Left cardiac atrium (tissue), 4 donors: Measurements from ENCODE around the gene ALKBH5. TPM values are rescaled to one million over a fixed set of nuclear protein-coding genes. Genes with fewer than 3 reads are reported as not detected.
"Not testable (repeated sequence)": the region's sequence is repeated elsewhere in the genome, so short reads cannot be mapped to it uniquely, and the experiment has no call there.

Source experiments
- ATAC-seq, 2 donors: fragments of 200-7000 bp; cut with Tn5 transposase; one replicate each; pipeline ENCODE4 v1.9.1; 2020; ENCODE audit warnings: mild to moderate bottlenecking in 2 of 2, moderate library complexity in 2 of 2
- DNase-seq: peaks from one replicate; pipeline ENCODE4 v3.0.0-alpha.2; 2020
- intact Hi-C, 2 donors: fragments of 100-400 bp; cut with DNase I; formaldehyde crosslinking; loops; one replicate each; pipeline versions ENCODE4 v1.14.1 to v1.15.1; 2022 to 2023
- total RNA-seq, 2 donors: library from RNA; stranded (reverse); fragmentation: NEBNext Ultra II Directional; extraction: Animal tissue kit (Norgen Biotek cat#: 25700); gene quantifications; one replicate each; pipeline ENCODE4 v1.2.1, GENCODE V29; 2021
- donor health status: DM: no; HTN: yes; CAD: no.
- donor health status: DM: no; HTN: yes; CAD: no; lungs with severe emphysema.
- donor health status: DM: yes; HTN: yes; CAD: no.
- donor health status: Dilated cardiomyopathy.

ALKBH5 gene
- total RNA-seq, 2 donors from 2014 or later = 137 to 169 TPM

DNA sequence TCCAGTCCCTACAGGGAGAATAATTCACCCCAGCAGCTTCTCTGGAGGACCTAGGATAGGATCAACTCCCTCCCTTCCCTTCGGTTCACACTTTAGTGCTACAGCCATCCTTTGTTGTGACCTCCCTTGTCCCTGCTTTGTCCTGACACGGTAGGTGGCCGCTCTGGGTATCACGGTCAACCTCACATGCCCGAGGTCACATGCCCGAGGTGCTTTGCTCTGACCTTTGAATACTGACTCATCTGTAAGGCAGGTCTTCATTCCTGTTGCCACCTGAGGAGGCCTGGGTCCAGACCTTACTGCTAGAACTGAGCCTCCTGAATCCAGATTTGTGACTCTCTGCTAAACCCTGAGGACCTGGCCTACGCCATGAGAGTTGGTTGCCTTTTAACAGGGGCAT lies 19.7 kb downstream of the ALKBH5 start:
- ATAC-seq (no peak), DNase-seq (no peak)
- intact Hi-C loops = no loop called here

GRCh38 chr17:18205861-18206260 lies 22.2 kb downstream of the ALKBH5 start:
- no peak for ATAC-seq
- DNase-seq = no peak
- intact Hi-C loops = no loop called here

DNA sequence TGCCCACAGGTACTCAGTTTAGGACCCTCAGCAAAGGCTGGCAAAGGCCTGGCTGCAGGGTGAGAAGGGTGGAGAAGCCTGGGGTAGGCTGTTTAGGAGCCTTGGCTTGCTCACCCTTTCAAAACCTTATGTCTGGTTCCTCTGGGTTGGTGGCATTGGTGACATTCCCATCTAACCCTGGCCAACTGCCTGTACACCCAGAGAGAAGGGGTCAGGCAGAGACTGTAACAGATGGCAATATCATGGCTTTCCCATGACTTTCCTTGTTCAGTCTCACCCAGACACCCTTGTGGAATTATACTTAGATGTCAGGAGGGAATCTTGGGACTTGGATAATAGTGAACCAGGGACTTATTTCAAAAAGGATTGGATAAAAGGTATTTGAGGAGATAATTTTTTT lies 23.3 kb downstream of the ALKBH5 start:
- DNase-seq (no peak), ATAC-seq (no peak)
- intact Hi-C loops = no loop called here

- DNase-seq (no peak), ATAC-seq (no peak)
- intact Hi-C loops = no loop called here
Measured at GRCh38 chr17:18208092-18208491, 24.5 kb downstream of the ALKBH5 start.

GRCh38 chr17:18213666-18214270 lies 30.1 kb downstream of the ALKBH5 start:
- DNase-seq = no peak

GRCh38 chr17:18216906-18217305 lies 33.3 kb downstream of the ALKBH5 start:
- not testable (repeated sequence) for ATAC-seq, DNase-seq
- intact Hi-C loops = loop anchor here (2.0 to 10.0 kb wide), 3 partner anchors 30 to 72 kb away; partner anchors contain the start of gene FLII (in 1 of the 2)

More at GRCh38 chr17:18213666-18214270, 30.1 kb downstream of the ALKBH5 start:
- ATAC-seq = no peak
- intact Hi-C loops = loop anchor here in 1 of 2 donors (10.0 kb wide), 1 partner anchor 69 kb away; no protein-coding TSS in a partner anchor

DNA sequence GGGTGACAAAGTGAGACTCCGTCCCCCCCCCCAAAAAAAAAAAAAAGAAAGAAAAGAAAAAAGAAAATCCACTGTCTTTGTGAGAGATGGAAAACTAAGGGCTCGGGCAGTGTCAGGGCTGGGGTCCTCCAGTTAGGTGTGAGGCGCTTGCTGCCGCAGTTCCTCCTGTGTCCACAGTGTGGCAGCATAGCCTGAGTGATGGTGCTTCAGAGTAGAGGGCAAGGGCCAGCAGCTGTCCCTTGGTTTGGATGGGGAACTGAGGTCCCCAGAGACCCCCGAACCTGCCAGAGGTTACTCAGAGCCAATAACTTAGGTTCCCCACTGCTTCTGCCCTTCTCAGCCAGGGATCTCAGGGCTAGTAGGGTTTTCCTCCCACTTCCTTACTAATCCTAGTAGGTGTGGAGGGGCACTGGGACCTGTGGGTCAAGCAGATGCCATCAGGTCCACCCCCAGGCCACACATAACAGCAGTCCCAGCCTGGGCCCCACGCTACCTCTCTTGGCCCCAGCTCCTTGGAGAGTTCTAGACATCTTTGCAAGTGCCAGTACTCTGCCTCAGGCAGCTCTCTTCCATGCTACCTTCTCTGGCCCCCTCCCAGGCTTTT lies 33.9 kb downstream of the ALKBH5 start:
- intact Hi-C loops = loop anchor here (2.0 to 10.0 kb wide), 3 partner anchors 31 to 73 kb away; partner anchors contain the start of gene FLII (in 1 of the 2)
- DNase-seq (peak; percentile 77), ATAC-seq (peak; percentile 83)

- ATAC-seq (peak; percentile 55 to 74), DNase-seq (peak; percentile 45)
- intact Hi-C loops = loop anchor here (5.0 to 10.0 kb wide), 2 partner anchors 38 to 74 kb away; partner anchors contain the start of gene FLII (in 1 of the 2)
Measured at GRCh38 chr17:18218756-18219415, 35.3 kb downstream of the ALKBH5 start.

DNA sequence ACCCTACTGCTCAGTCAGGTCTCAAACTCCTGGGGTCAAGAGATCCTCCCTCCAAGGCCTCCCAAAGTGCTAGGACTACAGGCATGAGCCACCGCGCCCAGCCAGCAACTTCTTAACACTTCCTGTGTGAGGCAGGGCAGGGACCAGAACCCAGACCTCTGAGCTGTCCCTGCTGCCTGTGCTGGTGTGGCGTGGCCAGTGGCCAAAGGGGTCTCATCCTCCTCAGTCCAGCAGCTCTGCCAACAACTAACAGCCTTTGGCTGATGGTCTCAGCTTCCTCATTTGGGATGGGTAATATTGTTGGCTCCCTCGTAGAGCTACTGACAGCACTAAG lies 40.4 kb downstream of the ALKBH5 start:
- intact Hi-C loops = loop anchor here in 1 of 2 donors (10.0 kb wide), 1 partner anchor 91 kb away; the partner anchor contains the start of genes SMCR8 and TOP3A
- no peak for ATAC-seq
- DNase-seq = peak; percentile 23

GRCh38 chr17:18224387-18225120 lies 40.9 kb downstream of the ALKBH5 start:
- intact Hi-C loops = loop anchor here in 1 of 2 donors (10.0 kb wide), 1 partner anchor 90 kb away; the partner anchor contains the start of genes SMCR8 and TOP3A
- DNase-seq (peak; percentile 61), ATAC-seq (peak; percentile 29 to 45)

DNA sequence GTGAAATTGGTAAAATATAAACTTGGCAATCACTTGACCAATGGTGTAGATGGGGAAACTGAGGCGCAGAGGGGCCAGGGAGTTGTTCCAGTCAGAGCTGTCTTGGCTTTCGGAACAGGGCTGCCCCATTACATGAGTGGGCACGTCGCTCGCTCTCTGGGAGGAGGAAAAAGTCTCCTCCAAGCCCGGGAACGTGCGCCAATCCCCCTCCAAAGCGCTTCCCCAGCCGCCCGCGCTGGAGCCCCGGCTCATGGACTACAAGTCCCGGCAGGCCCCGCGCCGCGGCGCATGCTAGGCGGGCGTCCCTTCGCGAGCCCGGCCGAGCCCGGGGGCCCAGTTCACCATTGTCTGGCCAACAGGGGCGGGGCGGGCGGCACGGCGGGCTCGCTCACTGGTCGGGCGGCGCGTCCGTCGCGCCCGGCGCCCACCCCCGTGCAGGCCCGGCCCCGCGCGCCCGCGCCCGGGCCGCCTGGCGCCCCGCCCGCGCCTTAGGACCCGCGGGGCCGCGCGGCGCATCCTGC lies 41.6 kb downstream of the ALKBH5 start, which contains the start of gene LLGL1:
TSS of gene LLGL1 (plus strand) at position 515 of the 521 bp plus-strand sequence. CDS start 48 bp downstream, outside the sequence.
- peak; percentile 97 to 98 for ATAC-seq
- DNase-seq = peak; percentile 98
- intact Hi-C loops = loop anchor here in 1 of 2 donors (10.0 kb wide), 1 partner anchor 90 kb away; the partner anchor contains the start of genes SMCR8 and TOP3A

- ATAC-seq = peak; percentile 7 to 21
Measured at GRCh38 chr17:18225642-18226283, 42.1 kb downstream of the ALKBH5 start.

DNA sequence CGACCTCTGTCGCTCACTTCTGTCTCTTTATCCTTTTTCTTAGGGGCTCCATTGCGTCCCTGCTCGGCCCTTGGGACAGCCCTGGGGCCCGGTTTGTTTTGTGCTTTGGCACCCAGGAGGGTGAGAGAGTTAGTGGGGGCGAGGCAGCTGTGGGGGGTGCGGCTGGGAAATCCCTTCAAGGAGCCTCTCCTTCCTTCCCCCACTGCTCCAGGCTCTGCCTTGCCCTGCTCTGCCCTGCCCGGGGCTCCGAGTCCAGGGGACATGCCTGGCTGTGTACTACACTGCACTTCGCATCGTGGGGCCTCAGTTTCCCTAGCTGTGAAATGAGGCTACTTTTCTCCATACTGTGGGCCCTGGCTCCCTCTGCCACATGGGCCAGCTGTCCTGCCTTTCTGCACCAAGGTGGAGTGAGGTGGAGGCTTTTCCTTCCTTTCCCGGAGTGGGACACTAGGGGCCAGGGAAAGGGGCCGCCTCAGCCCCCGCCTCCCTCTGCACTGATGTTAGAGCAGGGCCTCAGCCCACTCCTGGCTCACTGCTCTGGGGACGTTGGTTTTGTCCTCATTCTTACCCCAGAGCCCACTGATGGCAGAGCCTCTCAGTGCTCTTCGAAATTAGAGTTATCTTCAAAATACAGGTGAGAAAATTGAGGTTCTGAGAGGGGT lies 42.8 kb downstream of the ALKBH5 start:
- no peak for ATAC-seq
- intact Hi-C loops = loop anchor here in 1 of 2 donors (10.0 kb wide), 1 partner anchor 88 kb away; the partner anchor contains the start of genes SMCR8 and TOP3A
- no peak for DNase-seq

More at GRCh38 chr17:18225642-18226283, 42.1 kb downstream of the ALKBH5 start:
- DNase-seq = no peak
- intact Hi-C loops = loop anchor here in 1 of 2 donors (10.0 kb wide), 1 partner anchor 89 kb away; the partner anchor contains the start of genes SMCR8 and TOP3A

DNA sequence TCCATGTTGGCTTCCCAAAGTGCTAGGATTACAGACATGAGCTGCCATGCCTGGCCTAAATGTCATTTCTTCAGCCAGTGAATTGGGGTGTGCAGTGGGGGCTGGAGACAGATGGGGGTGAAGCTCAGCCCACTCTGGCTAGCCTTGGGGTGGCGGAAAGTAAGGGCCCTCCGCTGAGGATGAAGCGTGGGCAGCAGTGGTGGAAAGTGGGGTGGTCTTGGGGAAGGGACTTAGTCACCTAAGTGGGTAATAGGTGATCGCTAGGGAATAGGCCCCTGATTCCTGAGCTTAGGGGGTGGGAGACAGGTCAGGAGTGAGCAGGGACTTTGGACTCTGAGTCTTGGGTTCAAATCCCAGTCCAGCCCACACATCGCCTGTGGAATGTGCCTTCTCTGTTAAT lies 44.0 kb downstream of the ALKBH5 start:
- DNase-seq (no peak), ATAC-seq (no peak)
- intact Hi-C loops = loop anchor here in 1 of 2 donors (10.0 kb wide), 1 partner anchor 87 kb away; the partner anchor contains the start of genes SMCR8 and TOP3A

- ATAC-seq = no peak
- intact Hi-C loops = loop anchor here in 1 of 2 donors (10.0 kb wide), 1 partner anchor 87 kb away; the partner anchor contains the start of genes SMCR8 and TOP3A
- DNase-seq = no peak
Measured at GRCh38 chr17:18228176-18228682, 44.6 kb downstream of the ALKBH5 start.

DNA sequence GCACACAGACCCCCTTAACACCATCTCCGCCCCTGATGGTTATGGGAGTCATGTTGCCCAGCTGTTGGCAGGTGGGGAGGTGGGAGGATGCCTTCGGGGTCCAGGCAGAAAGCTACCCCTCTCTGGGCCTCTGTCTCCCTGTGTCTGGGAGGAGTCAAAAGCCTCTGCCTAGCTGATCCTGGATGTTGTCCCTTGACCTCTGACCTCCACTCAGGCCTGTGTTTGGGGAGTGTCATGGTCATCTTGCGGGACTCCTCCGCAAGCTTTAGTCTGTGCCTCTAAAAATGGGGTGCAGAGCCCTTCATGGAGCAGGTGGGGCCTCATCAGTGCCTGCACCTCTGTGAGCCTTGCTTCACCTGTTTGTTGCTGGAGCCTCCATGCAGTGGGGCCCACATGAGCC lies 45.6 kb downstream of the ALKBH5 start:
- ATAC-seq (no peak), DNase-seq (no peak)
- intact Hi-C loops = loop anchor here in 1 of 2 donors (10.0 kb wide), 1 partner anchor 86 kb away; the partner anchor contains the start of genes SMCR8 and TOP3A

GRCh38 chr17:18229771-18230170 lies 46.1 kb downstream of the ALKBH5 start:
- ATAC-seq (no peak), DNase-seq (no peak)
- intact Hi-C loops = loop anchor here in 1 of 2 donors (10.0 kb wide), 1 partner anchor 85 kb away; the partner anchor contains the start of genes SMCR8 and TOP3A
